DOHH2 (cell line): Measurements from ENCODE around the gene C1QA.

ENCODE experiments used
- H3F3A ChIP-seq: fragments of 200-600 bp; sonication (generic), shearing (Covaris generic); 2 replicates; pipeline ENCODE4 v1.6.0; 2016; ENCODE audit warnings: antibody characterized with exemption, mild to moderate bottlenecking; ENCODE audit not compliant: control insufficient read depth, insufficient read depth
- H3K27ac ChIP-seq: fragments of 200-600 bp; sonication (generic); 2 replicates; pipeline ENCODE4 v1.5.1; 2014; ENCODE audit warnings: low read depth, mild to moderate bottlenecking, low read length, moderate library complexity
- H3K27me3 ChIP-seq: fragments of 200-600 bp; sonication (generic); 2 replicates; pipeline ENCODE4 v1.6.1; 2014; ENCODE audit warnings: mild to moderate bottlenecking, low read length, mixed read lengths; ENCODE audit not compliant: control insufficient read depth
- H3K36me3 ChIP-seq: fragments of 200-600 bp; sonication (generic); 2 replicates; pipeline ENCODE4 v1.6.1; 2014; ENCODE audit warnings: mild to moderate bottlenecking, low read length, moderate library complexity, mixed read lengths; ENCODE audit not compliant: control insufficient read depth
- H3K4me1 ChIP-seq: fragments of 200-600 bp; sonication (generic); 2 replicates; pipeline ENCODE4 v1.6.1; 2014; ENCODE audit warnings: mild to moderate bottlenecking, low read length, mixed read lengths; ENCODE audit not compliant: control insufficient read depth
- H3K4me2 ChIP-seq: fragments of 200-600 bp; sonication (generic); 2 replicates; pipeline ENCODE4 v1.6.0; 2014; ENCODE audit warnings: mild to moderate bottlenecking, low read length, moderate library complexity
- H3K4me3 ChIP-seq: fragments of 200-600 bp; sonication (generic); 2 replicates; pipeline ENCODE4 v1.5.1; 2014; ENCODE audit warnings: mild to moderate bottlenecking, low read length, mixed read lengths
- H3K79me2 ChIP-seq: fragments of 200-600 bp; sonication (generic); 2 replicates; pipeline ENCODE4 v1.6.1; 2014; ENCODE audit warnings: mild to moderate bottlenecking, low read length, mixed read lengths; ENCODE audit not compliant: control insufficient read depth
- H3K9me2 ChIP-seq: fragments of 200-600 bp; sonication (generic); replicated peaks from 2 replicates; pipeline ENCODE4 v1.6.1; 2014; ENCODE audit warnings: mild to moderate bottlenecking, low read length, mixed read lengths; ENCODE audit not compliant: control insufficient read depth
- H3K9me3 ChIP-seq: fragments of 200-600 bp; sonication (generic); 2 replicates; pipeline ENCODE4 v1.6.1; 2014; ENCODE audit warnings: antibody characterized with exemption, low read length, mixed read lengths; ENCODE audit not compliant: control insufficient read depth, insufficient read depth
- H4K20me1 ChIP-seq: fragments of 200-600 bp; sonication (generic); 2 replicates; pipeline ENCODE4 v1.6.0; 2014; ENCODE audit warnings: low read depth, mild to moderate bottlenecking, antibody characterized with exemption, low read length, moderate library complexity; ENCODE audit not compliant: control insufficient read depth, insufficient read depth
- EZH2phosphoT487 ChIP-seq: fragments of 200-600 bp; sonication (generic); IDR thresholded peaks from 2 replicates; pipeline ENCODE4 v1.6.1; 2017; ENCODE audit warnings: borderline replicate concordance, mild to moderate bottlenecking, antibody characterized with exemption, low read length, moderate library complexity, mixed read lengths
- TF ChIP-seq, protein P1 (sequence below): fragments of 200-600 bp; sonication (generic); IDR thresholded peaks from one replicate; pipeline ENCODE4 v1.5.1; 2014; ENCODE audit warnings: antibody characterized with exemption, mild to moderate bottlenecking, low read depth, low read length; ENCODE audit not compliant: poor library complexity, severe bottlenecking

The C1QA gene

DNA sequence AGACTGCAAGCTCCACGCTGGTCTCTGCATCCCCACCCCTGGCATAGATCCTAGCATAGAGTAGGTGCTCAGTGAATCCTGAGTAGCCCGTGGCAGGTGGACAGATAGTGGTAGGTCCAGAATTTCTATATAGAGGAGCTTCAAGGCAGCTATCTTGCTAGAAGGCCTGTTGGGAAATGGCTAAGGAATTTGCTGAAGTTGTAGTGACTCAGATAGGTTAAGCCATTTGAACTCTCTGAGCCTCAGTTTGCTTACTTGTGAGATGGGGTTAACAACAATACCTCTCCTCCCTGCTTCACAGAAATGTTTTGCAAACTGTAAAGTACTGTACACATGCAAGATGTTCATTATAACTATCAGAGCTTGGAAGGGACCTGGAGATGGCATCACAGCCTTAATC lies 50.8 kb downstream of the C1QA start:
- Histone ChIP-seq H3K4me1 (no peaks in the 10 kb centered on the region), H3K9me3 (no peaks in the 10 kb centered on the region), H3K36me3 (no peaks in the 10 kb centered on the region), H3K4me3 (no peak overlapping the region), H3K9me2 (no peaks in the 10 kb centered on the region), H3K27ac (no peak overlapping the region), H4K20me1 (no peaks in the 10 kb centered on the region; the same call in 1 of the 2 replicates), H3K27me3 (peaks cover 3% of the 10 kb centered on the region; the same call in 1 of the 2 replicates), H3K4me2 (no peak overlapping the region), H3K79me2 (no peaks in the 10 kb centered on the region), H3F3A (no peaks in the 10 kb centered on the region)
- no peak for TF ChIP-seq EZH2phosphoT487
- TF ChIP-seq, protein P1, sequence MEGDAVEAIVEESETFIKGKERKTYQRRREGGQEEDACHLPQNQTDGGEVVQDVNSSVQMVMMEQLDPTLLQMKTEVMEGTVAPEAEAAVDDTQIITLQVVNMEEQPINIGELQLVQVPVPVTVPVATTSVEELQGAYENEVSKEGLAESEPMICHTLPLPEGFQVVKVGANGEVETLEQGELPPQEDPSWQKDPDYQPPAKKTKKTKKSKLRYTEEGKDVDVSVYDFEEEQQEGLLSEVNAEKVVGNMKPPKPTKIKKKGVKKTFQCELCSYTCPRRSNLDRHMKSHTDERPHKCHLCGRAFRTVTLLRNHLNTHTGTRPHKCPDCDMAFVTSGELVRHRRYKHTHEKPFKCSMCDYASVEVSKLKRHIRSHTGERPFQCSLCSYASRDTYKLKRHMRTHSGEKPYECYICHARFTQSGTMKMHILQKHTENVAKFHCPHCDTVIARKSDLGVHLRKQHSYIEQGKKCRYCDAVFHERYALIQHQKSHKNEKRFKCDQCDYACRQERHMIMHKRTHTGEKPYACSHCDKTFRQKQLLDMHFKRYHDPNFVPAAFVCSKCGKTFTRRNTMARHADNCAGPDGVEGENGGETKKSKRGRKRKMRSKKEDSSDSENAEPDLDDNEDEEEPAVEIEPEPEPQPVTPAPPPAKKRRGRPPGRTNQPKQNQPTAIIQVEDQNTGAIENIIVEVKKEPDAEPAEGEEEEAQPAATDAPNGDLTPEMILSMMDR, result no peak

DNA sequence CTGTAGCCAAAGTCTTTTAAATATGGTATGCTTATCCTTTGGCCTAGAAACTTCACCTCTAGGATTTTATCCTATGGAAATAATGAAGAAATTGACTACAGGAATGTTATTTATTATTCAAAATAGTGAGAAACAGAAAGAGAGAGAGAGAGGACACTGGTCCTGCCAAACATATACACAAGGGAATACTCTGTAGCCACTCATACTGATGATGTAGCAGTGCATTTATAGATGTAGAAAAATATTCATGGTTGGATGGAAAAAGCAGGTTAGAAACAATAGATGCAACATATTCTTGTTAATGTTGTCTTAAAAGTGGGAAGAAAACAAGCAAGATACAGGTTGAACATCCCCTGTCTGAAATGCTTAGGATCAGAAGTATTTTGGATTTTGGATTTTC lies 52.0 kb downstream of the C1QA start:
- Histone ChIP-seq H3K27ac (no peak overlapping the region), H3K27me3 (peaks cover 3% of the 10 kb centered on the region; the same call in 1 of the 2 replicates), H3K79me2 (no peaks in the 10 kb centered on the region), H3F3A (no peaks in the 10 kb centered on the region), H3K4me2 (no peak overlapping the region), H3K36me3 (no peaks in the 10 kb centered on the region), H3K9me3 (no peaks in the 10 kb centered on the region), H3K4me1 (no peaks in the 10 kb centered on the region), H4K20me1 (no peaks in the 10 kb centered on the region; the same call in 1 of the 2 replicates), H3K4me3 (no peak overlapping the region), H3K9me2 (no peaks in the 10 kb centered on the region)
- TF ChIP-seq, protein P1, result no peak
- TF ChIP-seq EZH2phosphoT487, result no peak
